GM19240 (cell line): ENCODE results near the gene TOB1.

Source experiments
- DNase-seq: peaks from one replicate; pipeline ENCODE4 v3.0.0; 2011; ENCODE audit warnings: low spot score; ENCODE audit not compliant: insufficient read length

The TOB1 gene

DNA sequence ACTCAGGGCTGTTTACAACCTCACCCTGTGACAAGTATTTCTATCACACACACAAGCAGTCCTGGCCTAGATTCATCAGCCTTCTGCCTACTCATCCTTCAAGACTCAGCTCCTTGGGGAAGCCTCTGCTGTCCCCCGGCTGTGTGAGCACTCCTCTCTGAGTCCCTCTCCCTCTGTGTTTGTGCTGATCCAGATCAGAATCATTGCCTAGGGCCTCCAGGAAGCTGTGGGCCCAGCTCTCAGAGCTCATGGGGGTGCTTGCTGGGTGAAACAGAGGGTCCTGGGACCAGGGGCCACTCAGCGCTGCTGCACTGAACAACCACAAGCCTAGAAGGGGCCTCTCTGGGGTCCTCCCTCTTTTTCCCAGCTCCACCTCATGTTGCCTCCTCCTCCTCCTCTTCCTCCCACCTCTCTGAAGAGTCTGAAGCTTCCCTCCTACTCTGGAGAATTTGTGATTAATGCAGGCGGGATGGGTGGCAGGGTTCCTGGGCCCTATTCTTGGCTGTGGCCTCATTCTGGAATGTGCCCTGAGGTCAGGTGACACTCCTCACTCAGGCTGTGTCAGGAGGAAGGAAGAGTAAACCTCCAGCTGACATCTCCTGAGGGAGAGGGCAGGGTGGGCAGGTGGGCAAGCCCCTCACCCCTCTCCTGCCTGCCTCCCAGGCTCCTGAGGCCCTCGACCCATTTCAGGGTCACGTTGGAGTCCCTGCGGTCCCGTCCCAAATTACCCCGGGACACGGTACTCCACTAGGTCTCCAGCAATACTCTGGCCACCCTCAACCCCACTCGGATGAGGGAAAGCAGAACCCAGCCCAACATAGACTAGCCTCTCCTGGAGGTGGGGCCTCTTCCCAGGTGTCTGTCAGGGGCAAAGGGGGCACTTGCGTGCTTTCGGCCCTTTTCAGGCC lies 20.7 kb downstream of the TOB1 start:
- no peak for DNase-seq

DNA sequence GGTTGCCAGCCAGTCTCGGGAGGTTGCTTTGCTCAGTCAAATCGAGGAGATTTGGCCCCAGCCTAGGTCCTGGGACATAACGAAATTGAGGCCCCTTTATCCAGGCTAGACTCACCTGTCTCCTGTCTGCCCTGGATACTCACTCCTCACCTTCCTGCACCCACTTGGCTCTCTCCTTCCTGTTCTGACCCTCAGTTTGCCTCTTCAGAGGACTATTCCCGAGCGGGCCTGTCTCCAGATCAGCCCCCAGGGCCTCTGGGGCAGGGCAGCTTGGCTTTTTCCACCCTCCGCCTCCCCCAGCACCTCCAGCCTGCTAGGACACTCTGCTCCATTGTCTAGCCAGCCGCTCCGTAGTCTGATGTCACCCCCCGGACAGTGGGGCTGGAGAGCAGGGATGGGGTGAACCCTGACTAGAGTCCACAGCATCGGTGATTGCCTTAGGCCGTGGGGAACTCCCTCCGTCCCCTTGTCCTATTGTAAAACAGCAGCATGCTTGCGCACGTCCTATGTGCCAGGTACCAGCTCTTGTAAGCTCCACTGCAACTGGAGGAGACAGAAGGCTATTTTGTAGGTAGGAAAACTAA lies 21.9 kb downstream of the TOB1 start:
- DNase-seq = no peak

- DNase-seq = no peak
These were observed 22.8 kb downstream of the TOB1 start for GRCh38 chr17:50843150-50843905.

- no peak for DNase-seq
These were observed 23.5 kb downstream of the TOB1 start for GRCh38 chr17:50842506-50843149.

- DNase-seq = peak; percentile 75
These were observed 24.2 kb downstream of the TOB1 start for GRCh38 chr17:50841949-50842354.

DNA sequence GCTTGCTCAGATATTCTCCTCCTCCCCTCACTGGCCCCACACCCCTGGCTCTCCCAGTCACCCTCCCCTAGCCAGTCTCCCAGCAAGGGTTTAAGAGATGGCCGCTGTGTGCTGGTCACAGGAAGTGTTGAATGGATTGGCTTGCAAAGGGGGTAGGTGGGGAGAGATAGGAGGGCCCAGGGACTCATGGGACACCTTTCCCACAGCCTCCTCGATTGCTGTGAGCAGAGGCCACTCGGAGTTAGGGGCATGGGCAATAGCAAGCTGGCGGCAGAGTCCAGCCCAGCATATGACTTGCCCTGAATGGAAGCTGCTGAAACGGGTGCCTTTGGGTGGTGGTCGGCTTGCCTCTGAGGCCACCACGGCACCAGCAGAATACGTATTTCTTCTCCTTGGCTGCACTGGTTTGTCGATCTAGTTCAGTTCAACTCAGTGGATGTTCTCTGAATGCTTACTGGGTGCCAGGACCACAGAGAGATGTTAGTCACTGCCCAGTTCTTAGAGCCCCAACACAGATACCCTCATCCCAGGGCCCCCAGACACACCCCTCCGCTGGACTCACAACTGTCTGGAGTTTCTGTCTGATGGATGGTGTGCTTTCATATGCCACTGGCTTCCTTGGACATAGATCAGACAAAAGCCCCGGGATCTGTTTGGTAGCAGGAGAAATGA lies 24.7 kb downstream of the TOB1 start:
- DNase-seq = no peak

DNA sequence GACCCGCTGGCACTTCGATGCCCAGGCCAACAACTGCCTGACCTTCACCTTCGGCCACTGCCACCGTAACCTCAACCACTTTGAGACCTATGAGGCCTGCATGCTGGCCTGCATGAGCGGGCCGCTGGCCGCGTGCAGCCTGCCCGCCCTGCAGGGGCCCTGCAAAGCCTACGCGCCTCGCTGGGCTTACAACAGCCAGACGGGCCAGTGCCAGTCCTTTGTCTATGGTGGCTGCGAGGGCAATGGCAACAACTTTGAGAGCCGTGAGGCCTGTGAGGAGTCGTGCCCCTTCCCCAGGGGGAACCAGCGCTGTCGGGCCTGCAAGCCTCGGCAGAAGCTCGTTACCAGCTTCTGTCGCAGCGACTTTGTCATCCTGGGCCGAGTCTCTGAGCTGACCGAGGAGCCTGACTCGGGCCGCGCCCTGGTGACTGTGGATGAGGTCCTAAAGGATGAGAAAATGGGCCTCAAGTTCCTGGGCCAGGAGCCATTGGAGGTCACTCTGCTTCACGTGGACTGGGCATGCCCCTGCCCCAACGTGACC lies 25.8 kb downstream of the TOB1 start:
- DNase-seq = no peak

GRCh38 chr17:50839591-50840310 lies 26.4 kb downstream of the TOB1 start:
- DNase-seq = no peak

DNA sequence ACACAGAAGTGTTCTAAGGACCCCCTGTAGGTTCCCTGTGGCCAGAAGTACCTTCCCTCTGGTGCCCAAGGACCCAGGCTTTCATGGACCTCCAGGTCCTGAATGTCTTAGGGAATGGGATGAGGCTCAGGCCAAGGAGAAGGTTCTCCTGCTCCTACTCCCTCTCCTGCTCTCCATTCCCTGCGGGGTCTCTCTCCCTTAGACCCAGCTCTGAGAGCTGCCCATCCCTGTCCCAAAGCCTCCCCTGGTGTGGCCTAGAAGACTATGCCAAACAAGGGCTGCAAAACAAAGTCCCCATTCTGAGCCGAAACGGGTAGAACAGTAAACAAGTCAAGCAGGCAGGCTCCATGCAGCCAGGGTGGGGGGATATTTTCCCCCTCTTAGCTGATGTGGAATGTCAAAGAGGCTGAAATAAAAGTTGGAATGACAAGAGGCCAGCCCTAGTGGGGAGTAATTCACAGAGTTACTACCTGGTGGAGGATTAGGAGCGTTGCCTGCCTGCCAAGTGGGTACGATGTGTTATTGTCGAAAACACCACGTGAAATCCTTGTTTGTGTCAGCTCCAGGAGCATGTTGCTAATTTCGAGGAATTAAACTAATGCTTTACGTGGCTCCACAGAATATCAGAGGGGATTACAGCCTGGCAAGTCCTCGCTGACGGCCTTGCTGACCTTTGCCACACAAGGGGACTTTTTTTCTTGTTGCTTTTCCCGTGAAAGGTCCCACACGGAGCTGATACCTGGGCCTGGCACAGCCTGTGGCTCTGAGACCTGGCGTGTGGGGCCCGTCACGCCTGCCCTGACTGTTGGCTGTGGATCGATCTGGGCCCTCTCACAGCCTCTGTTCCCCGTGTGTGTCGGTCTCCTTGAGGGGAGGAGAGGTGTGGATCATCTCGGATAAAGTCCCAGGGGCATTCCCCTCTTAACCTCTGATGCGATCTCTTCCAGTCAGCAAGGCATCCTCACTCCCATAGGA lies 27.9 kb downstream of the TOB1 start:
- no peak for DNase-seq

GRCh38 chr17:50837286-50837979 lies 28.7 kb downstream of the TOB1 start:
- DNase-seq = no peak

DNA sequence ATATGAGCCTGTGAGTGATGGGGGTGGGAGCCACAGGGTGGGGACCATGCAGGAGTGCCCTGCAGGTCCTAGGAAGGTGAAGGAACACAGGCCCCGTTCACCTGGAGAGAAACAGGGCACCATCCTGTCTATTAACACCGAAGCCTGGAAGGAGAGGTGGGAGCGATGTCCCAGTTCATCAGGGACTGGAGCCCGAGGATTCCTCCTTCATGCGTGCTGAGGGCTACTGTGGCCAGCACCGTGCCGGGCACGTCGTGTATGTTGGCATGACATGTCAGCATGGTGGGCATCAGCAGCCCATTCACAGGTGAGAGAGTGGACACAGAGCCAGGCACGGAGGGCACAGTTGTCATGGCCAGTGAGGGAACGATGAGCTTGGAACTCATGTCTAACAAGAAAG lies 29.3 kb downstream of the TOB1 start:
- DNase-seq = no peak

- no peak for DNase-seq
These were observed 30.6 kb downstream of the TOB1 start, which contains the start of gene WFIKKN2 for GRCh38 chr17:50835301-50836234. Gene WFIKKN2, plus strand, starts transcription at chr17:50835586. Its CDS starts 352 bp downstream, at chr17:50835938.

GRCh38 chr17:50834429-50835300 lies 31.5 kb downstream of the TOB1 start:
- no peak for DNase-seq

GRCh38 chr17:50833510-50834428 lies 32.4 kb downstream of the TOB1 start:
- no peak for DNase-seq

GRCh38 chr17:50832864-50833381 lies 33.2 kb downstream of the TOB1 start:
- DNase-seq = no peak
